Fibroblast of villous mesenchyme (primary cell): ENCODE results near the gene NLGN1. TPM values are rescaled to one million over a fixed set of nuclear protein-coding genes. Genes with fewer than 3 reads are reported as not detected.

Experiments
- DNase-seq: peaks from one replicate; pipeline ENCODE4 v3.0.0-alpha.2; 2010; ENCODE audit warnings: low read depth
- H3K4me3 ChIP-seq: 2 replicates; pipeline ENCODE4 v1.5.1; 2011; ENCODE audit warnings: low read depth, mild to moderate bottlenecking, low read length
- CTCF ChIP-seq: IDR thresholded peaks from 2 replicates; pipeline ENCODE4 v1.5.1; 2012; ENCODE audit warnings: low read depth, mild to moderate bottlenecking, low read length; ENCODE audit not compliant: insufficient read depth
- total RNA-seq: library from RNA; depleted of rRNA; stranded (reverse); fragments of >200 nt; gene quantifications from 2 replicates; pipeline ENCODE4 v1.2.3, GENCODE V29; 2012

The NLGN1 gene
- total RNA-seq, 1 donor = 18.1 TPM

GRCh38 chr3:173660645-173661299, 263.2 kb downstream of the NLGN1 start:
- DNase-seq = no peak
- no peak overlapping the region for H3K4me3 ChIP-seq
- no peak for TF ChIP-seq CTCF

GRCh38 chr3:173663696-173664111, 266.2 kb downstream of the NLGN1 start:
- no peak overlapping the region for H3K4me3 ChIP-seq
- TF ChIP-seq CTCF = no peak
- DNase-seq = peak; percentile 6

GRCh38 chr3:173676094-173676493, 278.6 kb downstream of the NLGN1 start:
- DNase-seq = no peak
- no peak for TF ChIP-seq CTCF
- no peak overlapping the region for H3K4me3 ChIP-seq

- no peak for DNase-seq
- no peak overlapping the region for H3K4me3 ChIP-seq
- TF ChIP-seq CTCF = no peak
Measured at GRCh38 chr3:173681188-173681678, 283.7 kb downstream of the NLGN1 start.

GRCh38 chr3:173685456-173685855, 287.9 kb downstream of the NLGN1 start:
- no peak for DNase-seq
- no peak for TF ChIP-seq CTCF
- no peak overlapping the region for H3K4me3 ChIP-seq

- DNase-seq = no peak
- no peak for TF ChIP-seq CTCF
Measured at GRCh38 chr3:173688216-173688842, 290.8 kb downstream of the NLGN1 start.

More at GRCh38 chr3:173688216-173688842, 290.8 kb downstream of the NLGN1 start:
- H3K4me3 ChIP-seq = no peak overlapping the region
